Lower leg skin (tissue), 4 donors: Measurements from ENCODE around the gene PYCR2. TPM values are rescaled to one million over a fixed set of nuclear protein-coding genes. Genes with fewer than 3 reads are reported as not detected.

Experiments
- DNase-seq, 2 donors: peaks; one replicate each; pipeline ENCODE4 v3.0.0-alpha.2; 2019; ENCODE audit warnings: low spot score in 2 of 2
- H3K4me3 ChIP-seq: fragments of 200-600 bp; sonication (generic); 2 replicates; pipeline ENCODE4 v1.5.1; 2017; ENCODE audit warnings: mild to moderate bottlenecking, low read depth; ENCODE audit not compliant: poor library complexity, severe bottlenecking
- POLR2A ChIP-seq, 2 donors: fragments of 450-650 bp; IDR thresholded peaks; one replicate each; pipeline ENCODE4 v1.6.1; 2016 to 2017; ENCODE audit warnings: antibody characterized with exemption in 2 of 2, mild to moderate bottlenecking in 1 of 2, moderate library complexity in 1 of 2
- WGBS, 2 donors: methylation state at CpG; one replicate each; pipeline ENCODE4 v1.1.5; 2018; 5-methylcytosine and 5-hydroxymethylcytosine counted together
- intact Hi-C: fragments of 100-400 bp; cut with DNase I; formaldehyde crosslinking; loops from one replicate; pipeline ENCODE4 v1.15.0; 2023; ENCODE audit warnings: low total_unique reads
- total RNA-seq, 4 donors: library from RNA; depleted of rRNA; stranded (reverse); fragments of >200 nt; gene quantifications; one replicate each; pipeline ENCODE4 v1.1.0, GENCODE V29; 2016
- TF ChIP-seq, protein P1 (sequence below), 3 donors: fragments of 450-650 bp; IDR thresholded peaks; one replicate each; pipeline ENCODE4 v1.5.1; 2016; ENCODE audit warnings: antibody characterized with exemption in 3 of 3, mild to moderate bottlenecking in 3 of 3, moderate library complexity in 2 of 3

PYCR2 gene
- total RNA-seq, 4 donors from 2014 or later: 35.4 to 43.1 (median 37.9) TPM

DNA sequence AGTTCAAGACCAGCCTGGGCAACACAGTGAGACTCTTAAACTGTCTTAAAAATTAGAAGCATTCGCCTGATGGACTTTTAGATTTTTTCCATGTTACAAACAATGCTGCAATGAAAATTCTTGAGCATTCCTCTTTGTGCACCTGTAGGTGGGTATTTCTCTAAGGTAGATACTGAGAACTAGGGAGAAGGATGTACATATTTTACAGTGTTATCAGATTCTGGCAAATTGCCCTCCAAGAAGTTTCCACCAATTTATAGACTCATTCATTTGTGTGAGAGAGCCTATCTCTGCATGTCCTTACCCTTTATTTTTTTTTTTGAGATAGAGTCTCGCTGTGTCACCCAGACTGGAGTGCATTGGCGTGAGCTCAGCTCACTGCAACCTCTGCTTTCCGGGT, 29.3 kb upstream of the PYCR2 start:
- no peak for DNase-seq
- H3K4me3 ChIP-seq: no peak overlapping the region
- TF ChIP-seq POLR2A (IDR thresholded peaks at IDR 0.05): no peak
- TF ChIP-seq, protein P1, sequence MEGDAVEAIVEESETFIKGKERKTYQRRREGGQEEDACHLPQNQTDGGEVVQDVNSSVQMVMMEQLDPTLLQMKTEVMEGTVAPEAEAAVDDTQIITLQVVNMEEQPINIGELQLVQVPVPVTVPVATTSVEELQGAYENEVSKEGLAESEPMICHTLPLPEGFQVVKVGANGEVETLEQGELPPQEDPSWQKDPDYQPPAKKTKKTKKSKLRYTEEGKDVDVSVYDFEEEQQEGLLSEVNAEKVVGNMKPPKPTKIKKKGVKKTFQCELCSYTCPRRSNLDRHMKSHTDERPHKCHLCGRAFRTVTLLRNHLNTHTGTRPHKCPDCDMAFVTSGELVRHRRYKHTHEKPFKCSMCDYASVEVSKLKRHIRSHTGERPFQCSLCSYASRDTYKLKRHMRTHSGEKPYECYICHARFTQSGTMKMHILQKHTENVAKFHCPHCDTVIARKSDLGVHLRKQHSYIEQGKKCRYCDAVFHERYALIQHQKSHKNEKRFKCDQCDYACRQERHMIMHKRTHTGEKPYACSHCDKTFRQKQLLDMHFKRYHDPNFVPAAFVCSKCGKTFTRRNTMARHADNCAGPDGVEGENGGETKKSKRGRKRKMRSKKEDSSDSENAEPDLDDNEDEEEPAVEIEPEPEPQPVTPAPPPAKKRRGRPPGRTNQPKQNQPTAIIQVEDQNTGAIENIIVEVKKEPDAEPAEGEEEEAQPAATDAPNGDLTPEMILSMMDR (IDR thresholded peaks at IDR 0.05): no peak
- intact Hi-C loops: no loop called here
- WGBS, 2 donors: 89 to 90% methylated on average over 4 of the region's 4 CpGs

DNA sequence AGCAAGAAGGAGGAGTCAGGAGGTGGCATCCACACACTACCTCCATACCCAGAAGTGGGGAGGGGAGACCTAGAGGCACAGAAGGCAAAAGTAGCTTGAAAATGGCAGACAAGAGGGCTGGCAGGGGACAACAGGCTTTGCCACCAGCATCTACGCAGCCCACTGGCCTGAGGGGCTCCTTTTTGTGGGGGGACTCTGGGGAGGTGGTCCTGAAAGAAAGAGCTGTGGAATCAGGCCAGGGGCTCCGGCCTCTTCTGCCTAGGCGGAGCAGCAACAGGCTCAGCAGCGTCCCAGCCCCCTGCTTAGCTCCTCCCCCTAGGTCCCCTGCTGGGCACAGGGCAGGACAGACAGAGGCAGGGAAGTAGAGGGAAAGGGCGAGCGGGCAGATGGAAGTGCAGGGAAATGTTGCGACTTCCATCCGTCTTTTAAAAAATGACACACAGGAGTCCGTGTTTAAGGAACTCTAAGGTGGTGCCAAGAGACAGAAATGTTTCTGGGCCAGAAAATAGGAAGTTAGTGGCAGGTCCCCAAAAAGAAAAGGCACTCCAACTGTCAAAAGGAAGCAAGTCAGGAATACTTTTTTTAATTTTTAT, 27.0 kb upstream of the PYCR2 start:
- intact Hi-C loops: no loop called here
- WGBS, 2 donors: 54 to 72% methylated on average over 9 of the region's 9 CpGs
- no peak overlapping the region for H3K4me3 ChIP-seq
- DNase-seq: no peak
- TF ChIP-seq, protein P1 (IDR thresholded peaks at IDR 0.05): no peak
- no peak for TF ChIP-seq POLR2A (IDR thresholded peaks at IDR 0.05)

DNA sequence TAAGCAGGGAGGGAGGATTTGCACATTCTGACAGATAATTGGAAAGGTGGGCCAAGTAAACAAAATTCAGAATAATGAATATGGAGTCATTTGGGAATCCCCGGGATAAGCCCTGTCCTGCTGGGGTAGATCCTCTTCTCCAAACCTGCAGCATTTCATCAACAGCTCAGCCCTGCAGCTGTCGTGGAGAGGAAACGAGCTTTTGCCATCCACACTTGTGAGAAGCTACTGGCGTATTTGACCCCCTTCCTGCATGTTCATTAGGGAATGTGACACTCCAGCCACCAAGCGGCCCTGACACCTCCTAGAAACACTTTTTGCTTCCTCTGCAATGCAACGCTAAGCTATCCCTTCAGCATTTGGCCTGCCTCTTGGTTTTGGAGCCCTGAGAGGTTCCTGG, 25.0 kb upstream of the PYCR2 start:
- TF ChIP-seq POLR2A (IDR thresholded peaks at IDR 0.05): no peak
- TF ChIP-seq, protein P1 (IDR thresholded peaks at IDR 0.05): no peak
- no peak overlapping the region for H3K4me3 ChIP-seq
- intact Hi-C loops: no loop called here
- 48 to 56% methylated on average over 6 of the region's 6 CpGs for WGBS, 2 donors
- DNase-seq: no peak

- no peak overlapping the region for H3K4me3 ChIP-seq
- intact Hi-C loops: no loop called here
- WGBS, 2 donors: 90 to 97% methylated on average over 5 of the region's 5 CpGs
- DNase-seq: no peak
- TF ChIP-seq, protein P1 (IDR thresholded peaks at IDR 0.05): no peak
- no peak for TF ChIP-seq POLR2A (IDR thresholded peaks at IDR 0.05)
Observed at GRCh38 chr1:225946803-225947202, 22.8 kb upstream of the PYCR2 start.

DNA sequence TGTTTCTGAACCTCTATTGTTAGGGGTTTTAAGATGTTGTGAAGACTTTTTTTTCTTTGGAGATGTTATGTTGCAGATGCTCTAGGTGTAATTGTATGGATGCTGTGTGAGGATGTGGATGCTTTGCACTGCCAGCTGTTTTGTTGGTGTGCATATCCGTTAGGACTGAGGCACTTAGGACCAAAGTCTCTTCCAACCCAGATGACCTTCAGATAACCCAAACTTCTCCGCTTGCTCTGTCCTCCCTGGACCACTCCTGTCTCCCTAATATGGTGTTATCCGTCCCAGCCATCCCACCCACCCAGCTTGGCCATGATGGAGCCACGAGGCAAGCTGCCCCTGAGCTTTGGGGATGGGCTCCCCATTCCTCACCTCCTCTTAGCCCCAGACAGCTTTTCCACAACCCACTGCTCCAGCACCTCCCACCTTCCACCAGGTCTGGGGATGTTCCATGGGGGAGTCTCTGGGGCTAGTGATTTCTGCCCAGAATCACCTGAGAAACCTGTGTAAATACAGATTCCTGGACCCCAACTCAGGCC, 22.1 kb upstream of the PYCR2 start:
- 80 to 86% methylated on average over 4 of the region's 4 CpGs for WGBS, 2 donors
- intact Hi-C loops: no loop called here
- no peak overlapping the region for H3K4me3 ChIP-seq
- DNase-seq: no peak
- TF ChIP-seq, protein P1 (IDR thresholded peaks at IDR 0.05): no peak
- no peak for TF ChIP-seq POLR2A (IDR thresholded peaks at IDR 0.05)

GRCh38 chr1:225945564-225945963, 21.5 kb upstream of the PYCR2 start:
- intact Hi-C loops: no loop called here
- no peak for DNase-seq
- no peak overlapping the region for H3K4me3 ChIP-seq
- TF ChIP-seq POLR2A (IDR thresholded peaks at IDR 0.05): no peak
- TF ChIP-seq, protein P1 (IDR thresholded peaks at IDR 0.05): no peak
- 78 to 87% methylated on average over 4 of the region's 4 CpGs for WGBS, 2 donors
